GM04504 (cell line): Measurements from ENCODE around the gene CEACAM16.

Experiments used
- DNase-seq: peaks from one replicate; pipeline ENCODE4 v3.0.0-alpha.2; 2012; ENCODE audit warnings: low read depth

The CEACAM16 gene

GRCh38 chr19:44725251-44725650 lies 26.3 kb downstream of the CEACAM16 start:
- DNase-seq, result no peak

- DNase-seq, result no peak
These were observed 26.7 kb downstream of the CEACAM16 start for GRCh38 chr19:44725684-44726083.

- no peak for DNase-seq
These were observed 27.5 kb downstream of the CEACAM16 start for GRCh38 chr19:44726465-44726864.

GRCh38 chr19:44728178-44728577 lies 29.2 kb downstream of the CEACAM16 start:
- DNase-seq, result no peak

- no peak for DNase-seq
These were observed 30.6 kb downstream of the CEACAM16 start for GRCh38 chr19:44729516-44730033.

GRCh38 chr19:44731081-44731480 lies 32.1 kb downstream of the CEACAM16 start:
- DNase-seq, result no peak

- no peak for DNase-seq
These were observed 32.7 kb downstream of the CEACAM16 start for GRCh38 chr19:44731622-44732021.

- no peak for DNase-seq
These were observed 33.5 kb downstream of the CEACAM16 start for GRCh38 chr19:44732235-44733014.

- DNase-seq, result no peak
These were observed 35.4 kb downstream of the CEACAM16 start for GRCh38 chr19:44734357-44734756.

GRCh38 chr19:44735011-44735410 lies 36.1 kb downstream of the CEACAM16 start:
- DNase-seq, result no peak

- no peak for DNase-seq
These were observed 38.5 kb downstream of the CEACAM16 start for GRCh38 chr19:44737238-44738071.

- no peak for DNase-seq
These were observed 39.2 kb downstream of the CEACAM16 start for GRCh38 chr19:44738136-44738535.

GRCh38 chr19:44738603-44739558 lies 39.9 kb downstream of the CEACAM16 start:
- no peak for DNase-seq

- DNase-seq, result no peak
These were observed 41.4 kb downstream of the CEACAM16 start for GRCh38 chr19:44740351-44740824.

GRCh38 chr19:44741258-44741731 lies 42.3 kb downstream of the CEACAM16 start:
- DNase-seq, result no peak

GRCh38 chr19:44741841-44742329 lies 42.9 kb downstream of the CEACAM16 start:
- peak; percentile 100 for DNase-seq

GRCh38 chr19:44742330-44743061 lies 43.5 kb downstream of the CEACAM16 start:
- DNase-seq, result no peak

GRCh38 chr19:44744871-44745332 lies 46.0 kb downstream of the CEACAM16 start:
- DNase-seq, result no peak

- DNase-seq, result peak; percentile 65
These were observed 46.4 kb downstream of the CEACAM16 start for GRCh38 chr19:44745341-44745831.

- no peak for DNase-seq
These were observed 47.1 kb downstream of the CEACAM16 start for GRCh38 chr19:44745887-44746600.
